Stimulated activated CD8-positive, alpha-beta memory T cell treated with anti-CD3 and anti-CD28 coated beads, Interleukin-12 subunit alpha, Interleukin-12 subunit beta, amount 100 ng/mL, for 1 hour (primary cell): ENCODE results near the gene NEDD4L.

Experiments
- DNase-seq: peaks from one replicate; pipeline ENCODE4 v3.0.0-alpha.2; 2020; ENCODE audit warnings: low read depth

Gene NEDD4L

GRCh38 chr18:58095222-58095621 lies 51.2 kb downstream of the NEDD4L start:
- no peak for DNase-seq

DNA sequence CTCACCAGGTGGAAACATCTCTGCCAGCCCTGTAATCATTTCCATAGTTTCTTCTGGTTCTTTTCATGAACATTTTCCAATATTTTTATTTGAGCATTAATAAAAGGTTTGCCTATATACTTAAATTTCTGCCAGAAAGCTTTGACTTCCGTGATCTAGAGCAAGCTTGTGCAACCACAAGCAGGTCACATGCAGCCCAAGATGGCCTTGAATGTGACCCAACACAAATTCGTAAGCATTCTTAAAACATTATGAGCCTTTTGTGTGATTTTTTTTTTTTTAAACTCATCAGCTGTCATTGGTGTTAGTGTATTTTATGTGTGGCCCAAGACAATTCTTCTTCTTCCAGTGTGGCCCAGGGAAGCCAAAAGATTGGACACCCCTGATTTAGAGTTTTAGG lies 51.6 kb downstream of the NEDD4L start:
- no peak for DNase-seq

GRCh38 chr18:58096658-58097057 lies 52.6 kb downstream of the NEDD4L start:
- DNase-seq = no peak

DNA sequence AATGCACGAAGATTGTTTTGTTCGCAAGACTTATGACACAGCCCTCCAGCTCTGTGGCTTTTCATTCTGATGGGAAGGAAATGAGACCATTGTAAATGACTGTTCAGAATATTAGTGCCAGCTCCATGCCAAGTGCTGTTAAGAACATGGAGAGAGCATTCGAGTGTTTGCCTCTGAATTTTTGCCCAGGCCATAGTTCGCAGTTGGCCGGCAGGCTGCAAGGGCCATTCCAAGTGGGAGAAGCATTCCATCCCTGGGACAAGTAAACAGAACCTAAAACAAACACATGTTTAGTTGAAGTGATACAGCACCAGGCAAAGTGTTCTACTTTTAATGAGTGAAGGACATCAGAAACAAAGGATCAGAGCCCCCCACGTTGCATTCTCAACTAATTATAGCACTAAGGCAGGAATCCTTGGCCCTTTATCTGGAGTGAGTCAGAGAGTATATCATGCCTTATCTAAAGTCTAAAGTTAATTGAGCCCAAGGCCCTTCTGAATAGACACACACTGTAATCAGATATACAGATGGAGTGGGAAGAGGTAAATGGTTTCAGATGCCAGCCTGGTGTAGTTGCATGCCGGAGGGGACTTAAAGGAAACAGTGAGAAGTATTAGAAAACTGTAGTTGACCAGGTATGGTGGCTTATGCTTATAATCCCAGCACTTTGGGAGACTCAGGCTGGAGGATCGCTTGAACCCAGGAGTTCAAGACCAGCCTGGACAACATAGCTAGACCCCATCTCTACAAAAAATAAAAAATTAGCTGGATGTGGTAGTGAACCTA lies 53.3 kb downstream of the NEDD4L start:
- no peak for DNase-seq

GRCh38 chr18:58097907-58098166 lies 53.8 kb downstream of the NEDD4L start:
- DNase-seq = no peak

DNA sequence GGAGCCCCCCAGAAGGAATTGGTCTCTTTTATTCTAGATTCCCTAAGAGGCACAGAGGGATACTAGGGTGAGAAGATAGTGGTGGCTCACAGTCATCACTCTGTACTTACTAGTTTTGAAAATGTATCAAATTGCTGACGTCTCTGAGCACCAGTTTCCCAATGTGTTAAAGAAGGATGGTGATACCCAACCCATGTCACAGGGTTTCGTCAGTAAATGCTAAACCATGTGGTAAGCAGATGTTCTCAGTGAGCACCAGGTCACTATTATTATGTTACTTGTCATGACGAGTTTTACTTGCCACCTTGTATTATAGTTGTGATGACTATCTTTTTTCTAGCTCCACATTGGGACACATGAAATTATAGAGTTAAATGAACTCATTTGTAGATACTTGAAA lies 54.7 kb downstream of the NEDD4L start:
- no peak for DNase-seq

DNA sequence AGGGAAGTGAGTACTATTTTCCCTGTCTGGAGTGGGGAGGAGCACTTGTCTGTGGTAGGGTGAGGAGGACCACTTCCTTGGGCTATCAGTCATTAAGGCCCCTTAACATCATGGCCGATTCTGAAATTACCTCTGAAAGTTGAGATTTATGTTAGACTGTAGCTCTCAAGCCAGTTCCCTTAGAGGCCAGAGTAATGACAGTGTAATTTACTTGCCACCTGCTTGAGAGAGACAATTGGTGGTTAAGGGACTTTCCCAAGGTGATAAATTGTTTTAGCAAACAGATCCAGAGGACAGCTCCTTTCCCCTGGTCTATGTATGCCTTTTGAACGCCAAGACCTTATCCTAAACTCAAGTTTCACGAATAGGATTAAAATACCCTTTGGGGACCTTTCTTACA lies 56.1 kb downstream of the NEDD4L start:
- DNase-seq = no peak

DNA sequence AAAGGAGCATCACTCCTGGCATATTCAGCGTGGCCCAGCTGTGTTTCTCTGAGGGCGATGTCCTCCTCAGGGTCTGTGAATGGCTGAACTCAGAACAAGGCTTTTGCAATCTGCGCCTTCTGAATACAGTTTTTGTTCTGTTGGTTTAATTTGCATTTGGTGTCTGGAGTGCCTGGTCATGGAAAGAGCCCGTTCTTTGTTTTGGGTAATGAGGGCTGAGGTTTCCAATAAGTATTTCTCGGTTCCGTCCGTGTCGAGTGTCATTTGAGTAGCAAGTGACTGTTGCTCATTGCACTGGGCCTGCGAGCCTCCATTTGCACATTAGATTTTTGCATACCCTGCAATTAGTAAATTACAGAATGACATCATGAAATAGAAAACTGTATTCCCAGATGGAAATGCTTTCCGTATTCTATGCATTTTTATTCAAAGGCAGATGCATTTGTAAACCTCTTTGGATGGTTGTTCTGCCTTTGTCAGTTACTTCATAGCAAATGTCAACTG lies 57.3 kb downstream of the NEDD4L start:
- no peak for DNase-seq

- DNase-seq = no peak
Observed at GRCh38 chr18:58102018-58102417, 58.0 kb downstream of the NEDD4L start.

GRCh38 chr18:58102875-58103274 lies 58.8 kb downstream of the NEDD4L start:
- no peak for DNase-seq

- DNase-seq = no peak
Observed at GRCh38 chr18:58103339-58103985, 59.4 kb downstream of the NEDD4L start.

DNA sequence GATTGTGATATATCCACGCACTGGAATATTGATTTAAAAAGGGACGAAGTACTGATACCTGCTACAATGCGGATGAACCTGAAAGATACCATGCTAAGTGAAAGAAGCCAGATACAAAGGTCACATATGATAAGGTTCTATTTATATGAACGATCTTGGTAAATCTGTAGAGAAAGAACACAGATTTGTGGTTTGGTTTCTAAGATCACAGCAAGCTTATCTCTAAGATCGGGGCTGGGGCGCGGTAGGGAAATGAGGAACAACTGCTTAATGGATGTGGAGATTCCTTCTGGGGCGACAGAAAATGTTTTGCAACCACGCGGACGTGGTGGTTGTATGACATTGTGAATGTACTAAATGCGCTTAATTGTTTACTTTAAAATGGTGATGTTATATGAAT lies 60.1 kb downstream of the NEDD4L start:
- DNase-seq = no peak

DNA sequence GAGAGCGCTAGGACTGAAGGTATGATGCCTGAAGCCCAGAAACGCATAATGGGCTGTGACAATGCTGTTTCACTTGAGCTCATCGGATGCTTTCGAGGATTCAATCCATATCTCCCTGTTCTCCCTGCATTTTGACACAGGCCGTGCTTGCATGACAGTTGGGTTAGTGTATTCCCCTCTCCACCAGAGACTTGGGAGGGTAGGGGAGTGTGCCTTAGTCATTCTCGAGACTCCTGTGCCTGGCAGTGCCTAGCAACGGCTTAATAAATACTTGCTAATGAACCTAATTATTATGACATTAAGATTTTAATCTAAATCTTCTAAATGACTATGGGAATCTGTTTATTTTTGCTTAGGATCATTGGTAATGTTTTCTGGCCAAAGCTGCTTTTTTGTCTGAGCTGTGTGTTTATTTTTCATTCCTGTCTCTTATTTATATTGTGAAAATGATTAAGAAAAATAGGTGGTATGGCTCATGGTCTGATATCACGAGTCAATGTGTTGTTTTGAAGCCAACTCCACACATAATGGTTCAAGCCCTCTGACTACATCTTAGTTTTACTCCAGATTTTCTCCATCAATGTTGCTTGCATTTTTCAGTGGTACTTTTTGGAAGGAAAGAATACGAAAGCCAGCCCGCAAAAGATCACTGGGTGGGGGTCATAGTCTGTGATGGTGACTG lies 61.3 kb downstream of the NEDD4L start:
- DNase-seq = no peak

- DNase-seq = no peak
Observed at GRCh38 chr18:58105888-58106260, 61.8 kb downstream of the NEDD4L start.

- no peak for DNase-seq
Observed at GRCh38 chr18:58106289-58107070, 62.5 kb downstream of the NEDD4L start.

DNA sequence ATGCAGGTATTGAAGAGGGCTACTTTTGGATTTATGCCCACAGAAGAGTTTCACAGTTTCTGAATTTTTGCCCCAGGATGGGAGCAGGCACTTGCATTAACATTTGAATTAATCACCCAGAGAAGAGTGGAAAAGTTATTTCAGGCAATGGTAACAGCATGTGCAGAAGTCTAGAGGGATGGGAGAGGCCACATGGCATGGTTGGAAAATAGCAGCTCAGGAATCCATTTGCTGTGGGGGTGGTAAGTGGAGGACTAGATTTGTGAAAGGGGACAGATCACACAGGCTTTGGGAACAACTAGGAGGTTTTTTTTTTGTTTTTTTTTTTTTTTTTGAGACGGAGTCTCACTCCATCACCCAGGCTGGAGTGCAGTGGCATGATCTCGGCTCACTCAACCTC lies 65.2 kb downstream of the NEDD4L start:
- no peak for DNase-seq

DNA sequence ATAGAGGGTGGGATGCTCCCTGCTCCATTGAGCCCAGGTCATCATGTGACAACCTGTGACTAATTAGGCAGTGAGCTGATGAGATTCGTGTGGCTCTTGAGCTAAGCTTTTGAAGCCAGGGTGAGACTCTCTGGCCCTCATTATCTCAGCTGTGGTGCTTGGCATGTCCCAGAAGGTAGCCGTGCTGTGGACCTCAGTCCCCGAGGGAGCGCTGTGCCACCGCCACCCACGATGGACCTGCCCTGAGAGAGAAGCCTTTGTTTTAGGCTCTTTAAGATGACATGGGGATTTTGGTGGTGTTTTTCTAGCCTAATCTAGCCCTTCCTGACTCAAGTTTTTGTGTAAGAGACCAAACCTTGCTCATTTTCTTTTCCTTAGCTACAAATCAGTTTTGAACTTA lies 66.4 kb downstream of the NEDD4L start:
- DNase-seq = no peak

DNA sequence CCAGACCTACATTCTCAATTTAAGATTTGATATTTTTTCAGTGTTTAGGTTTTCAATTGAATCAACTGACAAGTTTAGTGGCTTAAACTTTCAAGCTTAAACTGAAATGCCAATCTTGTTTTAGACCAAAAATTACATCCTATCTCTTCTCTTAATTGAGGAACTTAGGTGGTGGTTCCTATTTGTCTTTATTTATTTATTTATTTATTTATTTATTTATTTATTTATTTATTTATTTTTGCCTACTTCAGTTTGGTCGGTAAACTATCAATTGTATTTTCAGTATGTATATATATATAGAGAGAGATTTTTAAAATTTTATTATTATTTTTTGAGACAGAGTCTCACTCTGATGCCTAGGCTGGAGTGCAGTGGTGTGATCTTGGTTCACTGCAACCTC lies 68.1 kb downstream of the NEDD4L start:
- no peak for DNase-seq

- no peak for DNase-seq
Observed at GRCh38 chr18:58113337-58113736, 69.3 kb downstream of the NEDD4L start.

GRCh38 chr18:58114766-58115165 lies 70.7 kb downstream of the NEDD4L start:
- DNase-seq = no peak

- DNase-seq = no peak
Observed at GRCh38 chr18:58116818-58117217, 72.8 kb downstream of the NEDD4L start.

DNA sequence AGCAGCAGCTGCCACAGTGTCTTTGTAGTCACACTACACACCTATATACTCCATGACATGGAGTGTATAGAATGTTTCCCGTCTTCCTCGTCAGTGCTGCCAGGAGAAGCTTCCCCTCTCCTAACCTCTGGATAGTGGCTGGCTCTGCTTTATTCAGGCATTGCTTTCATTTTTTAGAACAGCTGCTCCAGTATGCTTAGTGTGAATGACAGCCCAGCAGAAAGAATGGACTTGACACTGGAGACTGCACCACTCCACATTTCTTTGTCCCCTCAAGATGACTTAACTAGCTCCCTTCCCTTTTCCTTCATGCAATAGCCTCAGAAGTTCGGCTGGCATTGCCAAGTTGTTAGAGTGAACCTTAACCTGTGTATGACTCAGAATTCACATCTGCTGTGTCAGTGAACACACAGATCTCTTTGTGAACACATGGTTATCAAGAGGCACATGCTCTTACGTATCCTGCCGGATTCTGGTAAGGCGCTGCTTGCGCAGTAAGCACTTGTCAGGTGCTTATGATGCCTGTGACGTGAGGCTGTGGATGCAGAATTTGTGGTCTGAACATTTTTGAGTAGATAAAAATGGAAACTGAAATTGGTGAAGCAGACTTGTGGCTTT lies 73.9 kb downstream of the NEDD4L start:
- DNase-seq = no peak
